Endothelial cell of umbilical vein (primary cell): Measurements from ENCODE around the gene ZMIZ1. TPM values are rescaled to one million over a fixed set of nuclear protein-coding genes. Genes with fewer than 3 reads are reported as not detected.

Experiments used
- BruUV-seq: library from RNA; stranded (reverse); fragments of 400-500 nt; replicated peaks from 2 replicates; lab custom pipeline; 2021; lab: Mats Ljungman, UMichigan
- CTCF ChIA-PET: fragments of 300-600, 350-600 bp; sonication (Branson Sonifier 250); formaldehyde crosslinking; loops from one replicate; lab custom pipeline; 2021; ENCODE audit warnings: antibody characterized with exemption, inconsistent platforms; lab: Charles Lee
- POLR2A ChIA-PET: fragments of 300-600, 350-600 bp; sonication (Branson Sonifier 250); formaldehyde crosslinking; loops from one replicate; lab custom pipeline; 2021; ENCODE audit warnings: antibody characterized with exemption, inconsistent platforms; lab: Charles Lee
- DNase-seq: peaks from one replicate; pipeline ENCODE4 v3.0.0-alpha.2; 2011; ENCODE audit warnings: low read depth, low spot score
- FAIRE-seq: peaks from 2 replicates; lab custom pipeline; 2011; peaks lifted over from hg19 to GRCh38; lab: Jason Lieb, UNC
- H2AFZ ChIP-seq: 2 replicates; pipeline ENCODE4 v1.6.0; 2012; ENCODE audit warnings: low read depth, low read length, control low read depth, inconsistent platforms
- H3K27ac ChIP-seq: 2 replicates; pipeline ENCODE4 v1.5.1; 2011; ENCODE audit warnings: low read depth, mild to moderate bottlenecking, control low read depth, low read length, moderate library complexity; ENCODE audit not compliant: insufficient read depth
- H3K27me3 ChIP-seq, 2 experiments: 2 replicates each; pipeline versions ENCODE4 v1.6.0 to v1.6.1; 2011; ENCODE audit warnings: low read length in 2 of 2, mixed read lengths in 1 of 2; ENCODE audit not compliant: control insufficient read depth in 2 of 2, insufficient read depth in 2 of 2
- H3K36me3 ChIP-seq, 2 experiments: 2 replicates in 1 of 2; 3 replicates in 1 of 2; pipeline ENCODE4 v1.5.1; 2011; ENCODE audit warnings: low read length in 2 of 2, mild to moderate bottlenecking in 1 of 2, moderate library complexity in 1 of 2; ENCODE audit not compliant: control insufficient read depth in 2 of 2, insufficient read depth in 2 of 2; ENCODE audit errors: extremely low read depth in 1 of 2
- H3K4me1 ChIP-seq: 3 replicates; pipeline ENCODE4 v1.5.1; 2011; ENCODE audit warnings: mild to moderate bottlenecking, low read length; ENCODE audit not compliant: control insufficient read depth, insufficient read depth; ENCODE audit errors: extremely low read depth
- H3K4me2 ChIP-seq: 2 replicates; pipeline ENCODE4 v1.6.1; 2011; ENCODE audit warnings: low read length, control low read depth, mixed read lengths; ENCODE audit not compliant: insufficient read depth
- H3K4me3 ChIP-seq, 3 experiments: fragments of 200-600 bp in 1 of 3; sonication (generic), shearing (Covaris generic) in 1 of 3; replicated peaks in 1 of 3; 2 replicates each; pipeline ENCODE4 v1.5.1; 2011 to 2016; ENCODE audit warnings: control low read depth in 3 of 3, low read length in 3 of 3, mild to moderate bottlenecking in 2 of 3, inconsistent platforms in 1 of 3, low read depth in 1 of 3, moderate library complexity in 1 of 3; ENCODE audit not compliant: insufficient read depth in 1 of 3
- H3K79me2 ChIP-seq: 2 replicates; pipeline ENCODE4 v1.6.0; 2012; ENCODE audit warnings: low read length, inconsistent platforms; ENCODE audit not compliant: control insufficient read depth, insufficient read depth
- H3K9ac ChIP-seq: replicated peaks from 2 replicates; pipeline ENCODE3; 2011; ENCODE audit warnings: low read length, control low read depth; ENCODE audit not compliant: insufficient read depth; ENCODE audit errors: extremely low read depth
- H3K9me1 ChIP-seq: replicated peaks from 3 replicates; pipeline ENCODE4 v1.6.0; 2011; ENCODE audit warnings: mild to moderate bottlenecking, low read length; ENCODE audit not compliant: control insufficient read depth, insufficient read depth; ENCODE audit errors: extremely low read depth
- H3K9me3 ChIP-seq: replicated peaks from 2 replicates; pipeline ENCODE4 v1.5.1; 2012; ENCODE audit warnings: low read length, inconsistent platforms; ENCODE audit not compliant: control insufficient read depth, insufficient read depth
- H4K20me1 ChIP-seq: replicated peaks from 2 replicates; pipeline ENCODE3; 2011; ENCODE audit warnings: mild to moderate bottlenecking, low read length; ENCODE audit not compliant: control insufficient read depth, insufficient read depth; ENCODE audit errors: extremely low read depth
- CTCF ChIP-seq, 2 donors: IDR thresholded peaks; 1 replicate in 1 of 2; 2 replicates in 1 of 2; pipeline ENCODE4 v1.5.1; 2011; ENCODE audit warnings: low read length in 2 of 2, mild to moderate bottlenecking in 2 of 2, moderate library complexity in 2 of 2, control low read depth in 1 of 2, inconsistent platforms in 1 of 2, low read depth in 1 of 2; ENCODE audit not compliant: insufficient read depth in 1 of 2; ENCODE audit errors: extremely low read depth in 1 of 2
- EZH2 ChIP-seq: IDR thresholded peaks from 2 replicates; pipeline ENCODE4 v1.6.1; 2012; ENCODE audit warnings: borderline replicate concordance, low read depth, mild to moderate bottlenecking, moderate library complexity, low read length, inconsistent platforms; ENCODE audit not compliant: severe bottlenecking
- FOS ChIP-seq: IDR thresholded peaks from 2 replicates; pipeline ENCODE4 v1.6.1; 2011; ENCODE audit warnings: mild to moderate bottlenecking, low read length, moderate library complexity, borderline replicate concordance; ENCODE audit not compliant: insufficient read depth
- GATA2 ChIP-seq: IDR thresholded peaks from 2 replicates; pipeline ENCODE4 v1.7.0; 2011; ENCODE audit warnings: low read depth, mild to moderate bottlenecking, moderate library complexity, mixed read lengths, low read length; ENCODE audit not compliant: insufficient read length, insufficient read depth
- JUN ChIP-seq: IDR thresholded peaks from 2 replicates; pipeline ENCODE4 v1.6.1; 2011; ENCODE audit warnings: borderline replicate concordance, low read depth; ENCODE audit not compliant: insufficient read length, insufficient read depth
- MAX ChIP-seq: IDR thresholded peaks from 2 replicates; pipeline ENCODE4 v1.6.1; 2011; ENCODE audit not compliant: insufficient read depth, insufficient read length
- MYC ChIP-seq: IDR thresholded peaks from one replicate; pipeline ENCODE4 v1.6.1; 2011; ENCODE audit warnings: mild to moderate bottlenecking, low read depth, low read length
- POLR2A ChIP-seq: IDR thresholded peaks from 2 replicates; pipeline ENCODE4 v1.6.1; 2012; ENCODE audit warnings: low read depth, mild to moderate bottlenecking, control low read depth, low read length
- POLR2AphosphoS5 ChIP-seq: IDR thresholded peaks from 2 replicates; pipeline ENCODE4 v1.6.1; 2012; ENCODE audit warnings: low read depth, mild to moderate bottlenecking, control low read depth, low read length, moderate library complexity; ENCODE audit not compliant: insufficient read depth
- dilution Hi-C: fragments of 300-500 bp; cut with MboI; formaldehyde crosslinking; loops from one replicate; pipeline ENCODE4 v1.15.0; 2019; ENCODE audit warnings: low sequenced_read_pairs; ENCODE audit not compliant: extremely low pct_ligation_motif_present
- intact Hi-C: fragments of 100-400 bp; cut with micrococcal nuclease; formaldehyde crosslinking; loops from one replicate; pipeline ENCODE4 v1.10.0; 2022
- polyA plus RNA-seq, 4 experiments: library from polyadenylated mRNA; depleted of rRNA in 3 of 4; stranded (reverse) in 3 of 4; unstranded in 1 of 4; fragments of >200 nt; gene quantifications; 2 replicates each; pipeline versions ENCODE4 v1.2.1 to v1.2.3, GENCODE V29; 2011 to 2012; ENCODE audit warnings: missing spikeins in 1 of 4
- total RNA-seq: library from RNA; stranded (reverse); gene quantifications from 2 replicates; pipeline ENCODE4 v1.2.3, GENCODE V29; 2021

The ZMIZ1 gene
- total and polyA plus RNA-seq, 2 donors (not counting 3 experiments of a cell fraction or from before 2014, with no cell fraction given): 12.5 to 46.7 TPM

GRCh38 chr10:79232864-79233263 lies 164.1 kb downstream of the ZMIZ1 start:
- H3K27ac ChIP-seq: no peak overlapping the region
- no peaks in the 10 kb centered on the region for H3K9me1 ChIP-seq
- peaks cover 0 to 12% of the 10 kb centered on the region in 2 experiments for H3K36me3 ChIP-seq
- no peaks in the 10 kb centered on the region for H3K79me2 ChIP-seq
- H2AFZ ChIP-seq: no peak overlapping the region
- FAIRE-seq: no peak
- ChIA-PET CTCF (interaction anchor here (1.5 kb wide), 1 partner anchor 30 kb away, joined by 3 read pairs; no protein-coding TSS in a partner anchor), POLR2A (no interaction called here)
- TF ChIP-seq FOS (no peak), GATA2 (no peak), POLR2A (no peak), MYC (no peak), POLR2AphosphoS5 (no peak), JUN (no peak), CTCF (IDR thresholded peaks at IDR 0.05; ENCODE audit: extremely low read depth in 1 of 2, insufficient read depth in 1 of 2, low read depth in 1 of 2, low read length in 2 of 2) (no peak), MAX (no peak), EZH2 (no peak)
- no peak overlapping the region for H3K4me3 ChIP-seq
- BruUV-seq: no TSS peak
- H3K9ac ChIP-seq: no peak overlapping the region
- intact Hi-C loops: no loop called here
- no peak for DNase-seq
- no peaks in the 10 kb centered on the region for H4K20me1 ChIP-seq
- peaks cover 29% of the 10 kb centered on the region for H3K4me1 ChIP-seq
- no peak overlapping the region for H3K4me2 ChIP-seq
- dilution Hi-C loops: no loop called here
- no peaks in the 10 kb centered on the region for H3K9me3 ChIP-seq
- H3K27me3 ChIP-seq: no peaks in the 10 kb centered on the region
